Testis (tissue), 3 donors: ENCODE results near the gene BCAR3. TPM values are rescaled to one million over a fixed set of nuclear protein-coding genes. Genes with fewer than 3 reads are reported as not detected.
A peak's percentile ranks its signal among the peaks of the same experiment; 100 is the strongest.

Experiments used
- DNase-seq: peaks from one replicate; pipeline ENCODE4 v3.0.0-alpha.2; 2019
- H3K27ac ChIP-seq, 2 donors: fragments of 200-600 bp; sonication (generic); one replicate each; pipeline ENCODE4 v1.5.1; 2019
- H3K27me3 ChIP-seq: fragments of 200-600 bp; sonication (generic); one replicate; pipeline ENCODE4 v1.5.1; 2019
- H3K36me3 ChIP-seq: fragments of 200-600 bp; sonication (generic); one replicate; pipeline ENCODE4 v1.5.1; 2017; ENCODE audit warnings: low read depth; ENCODE audit errors: missing control alignments
- H3K4me1 ChIP-seq: fragments of 200-600 bp; sonication (generic); one replicate; pipeline ENCODE4 v1.5.1; 2019
- H3K4me3 ChIP-seq, 2 donors: fragments of 200-600 bp; sonication (generic); one replicate each; pipeline ENCODE4 v1.5.1; 2017 to 2019
- H3K9me3 ChIP-seq: fragments of 200-600 bp; sonication (generic); one replicate; pipeline ENCODE4 v1.5.1; 2017
- CTCF ChIP-seq, 3 experiments: fragments of 450-650 bp in 2 of 3; fragments of 200-600 bp in 1 of 3; sonication (generic) in 1 of 3; IDR thresholded peaks; one replicate each; pipeline ENCODE4 v1.5.1; 2016 to 2019; ENCODE audit warnings: antibody characterized with exemption in 3 of 3, mild to moderate bottlenecking in 2 of 3, moderate library complexity in 1 of 3
- POLR2A ChIP-seq: fragments of 450-650 bp; IDR thresholded peaks from one replicate; pipeline ENCODE4 v1.6.1; 2017; ENCODE audit warnings: antibody characterized with exemption, mild to moderate bottlenecking, moderate library complexity
- WGBS, 2 donors: methylation state at CpG; one replicate each; pipeline ENCODE4 v1.1.5; 2018; 5-methylcytosine and 5-hydroxymethylcytosine counted together
- intact Hi-C: fragments of 100-400 bp; cut with DNase I; formaldehyde crosslinking; loops from one replicate; pipeline ENCODE4 v1.15.1; 2023; ENCODE audit warnings: low total_unique reads
- polyA plus RNA-seq: library from polyadenylated mRNA; stranded (reverse); fragments of 350-450 nt; fragmentation: Illumina TruSeq; extraction: RNeasy Lipid Tissue Mini Kit (QIAGEN cat#74804); gene quantifications from one replicate; pipeline ENCODE4 v1.2.3, GENCODE V29; 2014; ENCODE audit warnings: low read depth, low replicate concordance; ENCODE audit not compliant: insufficient read depth
- total RNA-seq, 2 donors: library from RNA; depleted of rRNA; stranded (reverse); fragments of >200 nt; gene quantifications; one replicate each; pipeline ENCODE4 v1.2.3, GENCODE V29; 2016

The BCAR3 gene
- total and polyA plus RNA-seq, 3 donors from 2014 or later: 23.2 to 55.9 (median 42.9) TPM

- Histone ChIP-seq H3K4me1 (peaks cover 15% of the 10 kb centered on the region), H3K9me3 (no peaks in the 10 kb centered on the region), H3K4me3 (no peak overlapping the region), H3K36me3 (no peaks in the 10 kb centered on the region), H3K27ac (no peak overlapping the region), H3K27me3 (no peaks in the 10 kb centered on the region)
- TF ChIP-seq POLR2A (no peak), CTCF (IDR thresholded peaks at IDR 0.05) (no peak)
- 87% methylated on average over 13 of the region's 13 CpGs for WGBS, 2 donors
- intact Hi-C loops: no loop called here
- no peak for DNase-seq
These were observed 47.0 kb upstream of the BCAR3 start for GRCh38 chr1:93728480-93729131.

- no peak overlapping the region for H3K4me3 ChIP-seq
- no peak for DNase-seq
- H3K36me3 ChIP-seq: no peaks in the 10 kb centered on the region
- intact Hi-C loops: no loop called here
- H3K27me3 ChIP-seq: no peaks in the 10 kb centered on the region
- TF ChIP-seq CTCF (IDR thresholded peaks at IDR 0.05) (no peak), POLR2A (no peak)
- H3K27ac ChIP-seq: no peak overlapping the region
- WGBS, 2 donors: 86 to 94% methylated on average over 5 of the region's 5 CpGs
- no peaks in the 10 kb centered on the region for H3K9me3 ChIP-seq
- peaks cover 22% of the 10 kb centered on the region for H3K4me1 ChIP-seq
These were observed 42.2 kb upstream of the BCAR3 start for GRCh38 chr1:93723733-93724270.

- WGBS, 2 donors: 75 to 86% methylated on average over 6 of the region's 6 CpGs
These were observed 41.5 kb upstream of the BCAR3 start for GRCh38 chr1:93723110-93723509.

GRCh38 chr1:93722081-93723031 is 40.7 kb upstream of the BCAR3 start:
- no peak overlapping the region for H3K4me3 ChIP-seq
- 50 to 62% methylated on average over 21 of the region's 21 CpGs for WGBS, 2 donors
- intact Hi-C loops: no loop called here
- H3K27me3 ChIP-seq: no peaks in the 10 kb centered on the region
- no peaks in the 10 kb centered on the region for H3K9me3 ChIP-seq
- no peaks in the 10 kb centered on the region for H3K36me3 ChIP-seq
- peak; percentile 58 for DNase-seq
- no peak for TF ChIP-seq POLR2A
- no peak for TF ChIP-seq CTCF (IDR thresholded peaks at IDR 0.05)
- H3K4me1 ChIP-seq: peaks cover 22% of the 10 kb centered on the region
- no peak overlapping the region for H3K27ac ChIP-seq

More at GRCh38 chr1:93723110-93723509, 41.5 kb upstream of the BCAR3 start:
- Histone ChIP-seq H3K27ac (no peak overlapping the region), H3K9me3 (no peaks in the 10 kb centered on the region), H3K4me3 (no peak overlapping the region), H3K27me3 (no peaks in the 10 kb centered on the region), H3K36me3 (no peaks in the 10 kb centered on the region), H3K4me1 (peaks cover 22% of the 10 kb centered on the region)
- no peak for TF ChIP-seq CTCF (IDR thresholded peaks at IDR 0.05)
- no peak for TF ChIP-seq POLR2A
- DNase-seq: no peak
- intact Hi-C loops: no loop called here
